ENCODE results near the gene ADAM12. TPM values are rescaled to one million over a fixed set of nuclear protein-coding genes. Genes with fewer than 3 reads are reported as not detected.

ADAM12 gene
- total RNA-seq, 1 donor from 2014 or later, result 0.98 TPM

GRCh38 chr10:126423732-126424491, 35.6 kb upstream of the ADAM12 start:
- H3K4me3 ChIP-seq, result no peak overlapping the region
- TF ChIP-seq CTCF (IDR thresholded peaks at IDR 0.05), result no peak
- peaks cover 9% of the 10 kb centered on the region for H3K9me3 ChIP-seq
- intact Hi-C loops (cut with DNase I), result no loop called here
- ATAC-seq, result no peak
- no peaks in the 10 kb centered on the region for H3K36me3 ChIP-seq
- H3K27ac ChIP-seq, result no peak overlapping the region
- no peaks in the 10 kb centered on the region for H3K4me1 ChIP-seq
- no peak for DNase-seq
- H3K27me3 ChIP-seq, result no peaks in the 10 kb centered on the region

- Histone ChIP-seq H3K27me3 (no peaks in the 10 kb centered on the region), H3K4me1 (no peaks in the 10 kb centered on the region), H3K27ac (no peak overlapping the region), H3K4me3 (no peak overlapping the region), H3K9me3 (peaks cover 9% of the 10 kb centered on the region), H3K36me3 (no peaks in the 10 kb centered on the region)
- ATAC-seq (no peak), DNase-seq (no peak)
- intact Hi-C loops (cut with DNase I), result no loop called here
- TF ChIP-seq CTCF (IDR thresholded peaks at IDR 0.05), result no peak
Observed at GRCh38 chr10:126422567-126422966, 34.3 kb upstream of the ADAM12 start.

GRCh38 chr10:126421756-126422256, 33.5 kb upstream of the ADAM12 start:
- intact Hi-C loops (cut with DNase I), result no loop called here
- Histone ChIP-seq H3K4me1 (no peaks in the 10 kb centered on the region), H3K9me3 (peaks cover 9% of the 10 kb centered on the region), H3K4me3 (no peak overlapping the region), H3K27ac (no peak overlapping the region), H3K36me3 (no peaks in the 10 kb centered on the region), H3K27me3 (no peaks in the 10 kb centered on the region)
- DNase-seq (no peak), ATAC-seq (no peak)
- TF ChIP-seq CTCF (IDR thresholded peaks at IDR 0.05), result no peak

- no peak for TF ChIP-seq CTCF (IDR thresholded peaks at IDR 0.05)
- Histone ChIP-seq H3K9me3 (peaks cover 9% of the 10 kb centered on the region), H3K27ac (no peak overlapping the region), H3K4me3 (no peak overlapping the region), H3K27me3 (no peaks in the 10 kb centered on the region), H3K36me3 (no peaks in the 10 kb centered on the region), H3K4me1 (no peaks in the 10 kb centered on the region)
- ATAC-seq (no peak), DNase-seq (no peak)
- intact Hi-C loops (cut with DNase I), result no loop called here
Observed at GRCh38 chr10:126420567-126421300, 32.5 kb upstream of the ADAM12 start.

- intact Hi-C loops (cut with DNase I), result no loop called here
- no peaks in the 10 kb centered on the region for H3K36me3 ChIP-seq
- no peaks in the 10 kb centered on the region for H3K27me3 ChIP-seq
- H3K27ac ChIP-seq, result no peak overlapping the region
- no peak overlapping the region for H3K4me3 ChIP-seq
- H3K9me3 ChIP-seq, result no peaks in the 10 kb centered on the region
- TF ChIP-seq CTCF (IDR thresholded peaks at IDR 0.05), result no peak
- ATAC-seq (no peak), DNase-seq (no peak)
- H3K4me1 ChIP-seq, result no peaks in the 10 kb centered on the region
Observed at GRCh38 chr10:126417220-126417825, 29.0 kb upstream of the ADAM12 start.

Measured in upper lobe of right lung (tissue), 1 donor.